Stimulated activated naive B cell treated with anti-CD40 and anti-IgM and Interleukin-4, amounts not matched to agents 10 μg/mL and 1 μg/mL and 100 μg/mL, for 72 hours (primary cell): Measurements from ENCODE around the gene ZKSCAN4.

ENCODE experiments used
- ATAC-seq, 2 donors: fragments of 150-1000 bp; cut with Tn5 transposase; replicated peaks; 2 replicates each; pipeline ENCODE4 v1.10.0; 2021; ENCODE audit warnings: moderate library complexity in 1 of 2
- DNase-seq: peaks from one replicate; pipeline ENCODE4 v3.0.0; 2021
- H3K27ac Mint-ChIP-seq: one replicate; pipeline ENCODE4 v1.8.0; 2022; ENCODE audit warnings: mild to moderate bottlenecking, mixed read lengths
- H3K27me3 Mint-ChIP-seq, 2 donors: one replicate each; pipeline ENCODE4 v1.8.0; 2022; ENCODE audit warnings: mixed read lengths in 2 of 2
- H3K36me3 Mint-ChIP-seq, 2 donors: one replicate each; pipeline ENCODE4 v1.8.0; 2022; ENCODE audit warnings: mixed read lengths in 2 of 2, mild to moderate bottlenecking in 1 of 2
- H3K4me1 Mint-ChIP-seq, 2 donors: one replicate each; pipeline ENCODE4 v1.8.0; 2022; ENCODE audit warnings: mixed read lengths in 2 of 2, mild to moderate bottlenecking in 1 of 2
- H3K4me3 Mint-ChIP-seq, 2 donors: one replicate each; pipeline ENCODE4 v1.8.0; 2022; ENCODE audit warnings: mild to moderate bottlenecking in 2 of 2, mixed read lengths in 2 of 2, moderate library complexity in 1 of 2
- H3K9me3 Mint-ChIP-seq, 2 donors: one replicate each; pipeline ENCODE4 v1.8.0; 2022; ENCODE audit warnings: mixed read lengths in 2 of 2, mild to moderate bottlenecking in 1 of 2

ZKSCAN4 gene

GRCh38 chr6:28208111-28208659, 43.9 kb downstream of the ZKSCAN4 start:
- Mint-ChIP-seq H3K27me3 (peaks cover 64 to 82% of the 10 kb centered on the region in 2 donors), H3K9me3 (peaks cover 5 to 9% of the 10 kb centered on the region in 2 donors), H3K4me1 (peaks cover 24 to 33% of the 10 kb centered on the region in 2 donors), H3K27ac (peak overlapping the region; percentile 51), H3K36me3 (peaks cover 0 to 3% of the 10 kb centered on the region in 2 donors), H3K4me3 (peak overlapping the region; percentile 84 to 88)
- no peak for ATAC-seq
- DNase-seq: no peak

GRCh38 chr6:28207510-28208110, 44.5 kb downstream of the ZKSCAN4 start:
- Mint-ChIP-seq H3K4me1 (peaks cover 19 to 27% of the 10 kb centered on the region in 2 donors), H3K9me3 (peaks cover 5 to 9% of the 10 kb centered on the region in 2 donors), H3K36me3 (peaks cover 0 to 3% of the 10 kb centered on the region in 2 donors), H3K27ac (peak overlapping the region; percentile 70), H3K4me3 (peak overlapping the region; percentile 84 to 88), H3K27me3 (peaks cover 58 to 76% of the 10 kb centered on the region in 2 donors)
- ATAC-seq (peak; percentile 45 to 69), DNase-seq (no peak)

- H3K4me3 Mint-ChIP-seq: peak overlapping the region; percentile 84 to 88
- H3K9me3 Mint-ChIP-seq: peaks cover 5 to 9% of the 10 kb centered on the region in 2 donors
- H3K36me3 Mint-ChIP-seq: peaks cover 0 to 3% of the 10 kb centered on the region in 2 donors
- ATAC-seq (no peak), DNase-seq (no peak)
- peaks cover 15 to 21% of the 10 kb centered on the region in 2 donors for H3K4me1 Mint-ChIP-seq
- peaks cover 53 to 70% of the 10 kb centered on the region in 2 donors for H3K27me3 Mint-ChIP-seq
- H3K27ac Mint-ChIP-seq: no peak overlapping the region
These were observed 45.0 kb downstream of the ZKSCAN4 start for GRCh38 chr6:28206928-28207509.

- no peak overlapping the region for H3K27ac Mint-ChIP-seq
- peaks cover 0 to 3% of the 10 kb centered on the region in 2 donors for H3K36me3 Mint-ChIP-seq
- H3K27me3 Mint-ChIP-seq: peaks cover 48 to 65% of the 10 kb centered on the region in 2 donors
- DNase-seq (no peak), ATAC-seq (no peak)
- H3K4me1 Mint-ChIP-seq: peaks cover 12 to 17% of the 10 kb centered on the region in 2 donors
- H3K4me3 Mint-ChIP-seq: no peak overlapping the region
- H3K9me3 Mint-ChIP-seq: peaks cover 5 to 8% of the 10 kb centered on the region in 2 donors
These were observed 45.5 kb downstream of the ZKSCAN4 start for GRCh38 chr6:28206527-28206926.

GRCh38 chr6:28205879-28206278, 46.2 kb downstream of the ZKSCAN4 start:
- Mint-ChIP-seq H3K27ac (no peak overlapping the region), H3K4me1 (peaks cover 12 to 15% of the 10 kb centered on the region in 2 donors), H3K4me3 (no peak overlapping the region), H3K27me3 (peaks cover 50 to 59% of the 10 kb centered on the region in 2 donors), H3K36me3 (peaks cover 0 to 3% of the 10 kb centered on the region in 2 donors), H3K9me3 (peaks cover 5 to 8% of the 10 kb centered on the region in 2 donors)
- ATAC-seq (no peak), DNase-seq (no peak)

- Mint-ChIP-seq H3K27ac (no peak overlapping the region), H3K27me3 (peaks cover 60% of the 10 kb centered on the region in 2 donors), H3K9me3 (peaks cover 15 to 16% of the 10 kb centered on the region in 2 donors)
These were observed 48.9 kb downstream of the ZKSCAN4 start for GRCh38 chr6:28203201-28203600.

GRCh38 chr6:28200020-28200419, 52.0 kb downstream of the ZKSCAN4 start:
- no peak for ATAC-seq
- H3K4me1 Mint-ChIP-seq: no peaks in the 10 kb centered on the region
- peaks cover 54 to 57% of the 10 kb centered on the region in 2 donors for H3K27me3 Mint-ChIP-seq
- no peak overlapping the region for H3K4me3 Mint-ChIP-seq
- peaks cover 8 to 17% of the 10 kb centered on the region in 2 donors for H3K36me3 Mint-ChIP-seq
- no peak for DNase-seq
- no peak overlapping the region for H3K27ac Mint-ChIP-seq
- peaks cover 26 to 27% of the 10 kb centered on the region in 2 donors for H3K9me3 Mint-ChIP-seq

More at GRCh38 chr6:28203201-28203600, 48.9 kb downstream of the ZKSCAN4 start:
- DNase-seq (no peak), ATAC-seq (no peak)
- Mint-ChIP-seq H3K4me3 (no peak overlapping the region), H3K4me1 (peaks cover 9 to 12% of the 10 kb centered on the region in 2 donors), H3K36me3 (peaks cover 2 to 12% of the 10 kb centered on the region in 2 donors)
